Vagina (tissue), 2 donors: ENCODE data around the gene MAP7.

ENCODE experiments used
- POLR2AphosphoS5 ChIP-seq, 2 donors: sonication (generic); formaldehyde crosslinking; IDR thresholded peaks; one replicate each; pipeline ENCODE4 v1.9.0; 2017; ENCODE audit warnings: antibody characterized with exemption in 2 of 2, mild to moderate bottlenecking in 2 of 2, low read depth in 1 of 2; ENCODE audit not compliant: insufficient read depth in 1 of 2
- TF ChIP-seq, protein P1 (sequence below), 3 experiments: fragments of 450-650 bp in 2 of 3; fragments of 200-600 bp in 1 of 3; sonication (generic) in 1 of 3; IDR thresholded peaks; one replicate each; pipeline ENCODE4 v1.5.1; 2017 to 2019; ENCODE audit warnings: antibody characterized with exemption in 3 of 3, mild to moderate bottlenecking in 2 of 3, moderate library complexity in 2 of 3

- TF ChIP-seq, protein P1, sequence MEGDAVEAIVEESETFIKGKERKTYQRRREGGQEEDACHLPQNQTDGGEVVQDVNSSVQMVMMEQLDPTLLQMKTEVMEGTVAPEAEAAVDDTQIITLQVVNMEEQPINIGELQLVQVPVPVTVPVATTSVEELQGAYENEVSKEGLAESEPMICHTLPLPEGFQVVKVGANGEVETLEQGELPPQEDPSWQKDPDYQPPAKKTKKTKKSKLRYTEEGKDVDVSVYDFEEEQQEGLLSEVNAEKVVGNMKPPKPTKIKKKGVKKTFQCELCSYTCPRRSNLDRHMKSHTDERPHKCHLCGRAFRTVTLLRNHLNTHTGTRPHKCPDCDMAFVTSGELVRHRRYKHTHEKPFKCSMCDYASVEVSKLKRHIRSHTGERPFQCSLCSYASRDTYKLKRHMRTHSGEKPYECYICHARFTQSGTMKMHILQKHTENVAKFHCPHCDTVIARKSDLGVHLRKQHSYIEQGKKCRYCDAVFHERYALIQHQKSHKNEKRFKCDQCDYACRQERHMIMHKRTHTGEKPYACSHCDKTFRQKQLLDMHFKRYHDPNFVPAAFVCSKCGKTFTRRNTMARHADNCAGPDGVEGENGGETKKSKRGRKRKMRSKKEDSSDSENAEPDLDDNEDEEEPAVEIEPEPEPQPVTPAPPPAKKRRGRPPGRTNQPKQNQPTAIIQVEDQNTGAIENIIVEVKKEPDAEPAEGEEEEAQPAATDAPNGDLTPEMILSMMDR (IDR thresholded peaks at IDR 0.05), result no peak
- no peak for TF ChIP-seq POLR2AphosphoS5 (IDR thresholded peaks at IDR 0.05; ENCODE audit: insufficient read depth in 1 of 2, low read depth in 1 of 2)
Observed at GRCh38 chr6:136312975-136313374, 237.2 kb downstream of the MAP7 start.
